HFFc6 (cell line): Measurements from ENCODE around the gene SSBP3. TPM values are rescaled to one million over a fixed set of nuclear protein-coding genes. Genes with fewer than 3 reads are reported as not detected.

Experiments
- DNase-seq: peaks from one replicate; pipeline ENCODE4 v3.0.0-alpha.2; 2018
- H3K27ac Mint-ChIP-seq: 2 replicates; pipeline ENCODE4 v1.8.0; 2020; ENCODE audit warnings: mild to moderate bottlenecking, mixed read lengths
- H3K27me3 Mint-ChIP-seq: 2 replicates; pipeline ENCODE4 v1.8.0; 2021; ENCODE audit warnings: mild to moderate bottlenecking, moderate library complexity, mixed read lengths; ENCODE audit not compliant: insufficient read depth
- H3K36me3 Mint-ChIP-seq: 2 replicates; pipeline ENCODE4 v1.8.0; 2021; ENCODE audit warnings: low read depth, mixed read lengths
- H3K4me1 Mint-ChIP-seq: 2 replicates; pipeline ENCODE4 v1.8.0; 2020; ENCODE audit warnings: low read depth, mixed read lengths
- H3K4me3 Mint-ChIP-seq: 2 replicates; pipeline ENCODE4 v1.8.0; 2020; ENCODE audit warnings: mild to moderate bottlenecking, moderate library complexity, mixed read lengths
- H3K9me3 Mint-ChIP-seq: 2 replicates; pipeline ENCODE4 v1.8.0; 2020; ENCODE audit warnings: mild to moderate bottlenecking, mixed read lengths
- total RNA-seq, 6 experiments: library from RNA; stranded (reverse); fragmentation: NEBNext Ultra II Directional; extraction: Animal tissue kit (Norgen Biotek cat#: 25700); gene quantifications; 2 replicates in 1 of 6; 3 replicates in 5 of 6; pipeline ENCODE4 v1.2.3, GENCODE V29; 2021
- TF ChIP-seq, protein P1 (sequence below): fragments of 200-600 bp; sonication (generic); IDR thresholded peaks from 2 replicates; pipeline ENCODE4 v1.5.0; 2021; ENCODE audit warnings: antibody characterized with exemption, mild to moderate bottlenecking

The SSBP3 gene
- total RNA-seq, 6 experiments from 2014 or later, result 42.3 to 72.2 (median 58.1) TPM

DNA sequence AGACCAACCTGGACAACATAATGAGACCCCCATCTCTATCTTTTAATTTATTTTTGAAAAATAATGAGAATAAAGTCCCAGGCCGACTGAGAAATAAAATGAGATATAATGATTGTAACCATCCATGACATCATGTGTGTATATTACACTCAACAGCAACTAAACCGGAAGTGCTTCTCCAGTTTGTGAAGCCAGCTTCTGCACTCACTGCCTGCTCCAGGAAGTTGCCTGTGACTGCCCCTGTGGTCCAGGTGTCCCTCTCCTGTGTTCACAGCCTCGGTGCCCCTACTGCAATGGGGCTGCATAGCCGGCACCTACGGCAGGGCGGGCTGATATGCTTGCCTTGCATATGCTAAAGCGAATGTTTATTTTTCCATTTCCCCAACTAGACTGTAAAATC lies 68.3 kb downstream of the SSBP3 start:
- Mint-ChIP-seq H3K4me1 (peaks cover 50% of the 10 kb centered on the region), H3K27ac (peak overlapping the region; percentile 66), H3K36me3 (no peaks in the 10 kb centered on the region), H3K4me3 (no peak overlapping the region), H3K9me3 (no peaks in the 10 kb centered on the region), H3K27me3 (peaks cover 1% of the 10 kb centered on the region; the same call in 1 of the 2 replicates)
- no peak for DNase-seq
- TF ChIP-seq, protein P1, sequence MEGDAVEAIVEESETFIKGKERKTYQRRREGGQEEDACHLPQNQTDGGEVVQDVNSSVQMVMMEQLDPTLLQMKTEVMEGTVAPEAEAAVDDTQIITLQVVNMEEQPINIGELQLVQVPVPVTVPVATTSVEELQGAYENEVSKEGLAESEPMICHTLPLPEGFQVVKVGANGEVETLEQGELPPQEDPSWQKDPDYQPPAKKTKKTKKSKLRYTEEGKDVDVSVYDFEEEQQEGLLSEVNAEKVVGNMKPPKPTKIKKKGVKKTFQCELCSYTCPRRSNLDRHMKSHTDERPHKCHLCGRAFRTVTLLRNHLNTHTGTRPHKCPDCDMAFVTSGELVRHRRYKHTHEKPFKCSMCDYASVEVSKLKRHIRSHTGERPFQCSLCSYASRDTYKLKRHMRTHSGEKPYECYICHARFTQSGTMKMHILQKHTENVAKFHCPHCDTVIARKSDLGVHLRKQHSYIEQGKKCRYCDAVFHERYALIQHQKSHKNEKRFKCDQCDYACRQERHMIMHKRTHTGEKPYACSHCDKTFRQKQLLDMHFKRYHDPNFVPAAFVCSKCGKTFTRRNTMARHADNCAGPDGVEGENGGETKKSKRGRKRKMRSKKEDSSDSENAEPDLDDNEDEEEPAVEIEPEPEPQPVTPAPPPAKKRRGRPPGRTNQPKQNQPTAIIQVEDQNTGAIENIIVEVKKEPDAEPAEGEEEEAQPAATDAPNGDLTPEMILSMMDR, result no peak

- peaks cover 52% of the 10 kb centered on the region for H3K4me1 Mint-ChIP-seq
- no peaks in the 10 kb centered on the region for H3K36me3 Mint-ChIP-seq
- no peaks in the 10 kb centered on the region for H3K9me3 Mint-ChIP-seq
- TF ChIP-seq, protein P1, result no peak
- no peak overlapping the region for H3K4me3 Mint-ChIP-seq
- DNase-seq, result no peak
- H3K27ac Mint-ChIP-seq, result peak overlapping the region; percentile 99
- peaks cover 1% of the 10 kb centered on the region; the same call in 1 of the 2 replicates for H3K27me3 Mint-ChIP-seq
These were observed 69.2 kb downstream of the SSBP3 start for GRCh38 chr1:54337034-54337433.

DNA sequence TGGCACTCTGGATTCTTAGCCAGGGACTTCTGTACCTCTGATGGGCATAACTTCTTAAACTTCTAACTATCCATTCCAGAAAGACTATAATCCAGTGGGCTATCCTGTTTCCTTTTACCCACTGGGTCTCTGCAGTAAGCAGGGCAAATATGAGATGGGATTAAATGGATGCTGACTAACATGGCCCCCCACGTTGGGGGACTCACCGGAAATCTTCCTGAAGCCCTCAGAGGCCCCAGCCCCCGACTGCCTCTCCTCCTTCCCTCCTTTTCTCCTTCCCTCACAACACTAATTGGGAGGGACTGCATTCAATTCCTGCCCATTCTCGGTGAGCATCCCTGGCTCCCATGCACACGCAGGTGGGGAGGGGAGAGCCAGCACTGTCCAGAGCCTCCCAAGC lies 70.1 kb downstream of the SSBP3 start:
- TF ChIP-seq, protein P1, result no peak
- H3K4me3 Mint-ChIP-seq, result peak overlapping the region; percentile 87
- H3K9me3 Mint-ChIP-seq, result no peaks in the 10 kb centered on the region
- H3K4me1 Mint-ChIP-seq, result peaks cover 61% of the 10 kb centered on the region
- peaks cover 1% of the 10 kb centered on the region; the same call in 1 of the 2 replicates for H3K27me3 Mint-ChIP-seq
- no peaks in the 10 kb centered on the region for H3K36me3 Mint-ChIP-seq
- peak overlapping the region; percentile 99 for H3K27ac Mint-ChIP-seq
- no peak for DNase-seq

DNA sequence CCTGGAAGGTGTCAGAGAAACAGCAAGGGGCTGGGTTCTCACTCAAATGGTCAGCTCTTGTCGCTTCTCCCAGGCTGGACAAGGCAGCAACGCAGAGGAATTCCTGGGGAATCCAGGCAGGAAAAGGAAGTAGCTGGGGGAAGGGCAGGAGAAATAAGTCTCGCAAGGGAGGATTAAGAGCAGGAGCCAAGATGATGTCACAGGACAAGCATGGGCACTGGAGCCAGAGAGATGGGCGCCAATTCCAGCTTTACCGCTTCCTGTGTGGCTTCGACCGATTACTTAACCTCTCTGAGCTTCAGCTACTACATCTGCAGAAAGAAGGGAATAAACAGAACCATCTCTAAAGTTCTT lies 70.5 kb downstream of the SSBP3 start:
- peaks cover 65% of the 10 kb centered on the region for H3K4me1 Mint-ChIP-seq
- H3K27ac Mint-ChIP-seq, result peak overlapping the region; percentile 99
- DNase-seq, result peak; percentile 90
- TF ChIP-seq, protein P1, result no peak
- H3K4me3 Mint-ChIP-seq, result peak overlapping the region; percentile 87
- peaks cover 1% of the 10 kb centered on the region; the same call in 1 of the 2 replicates for H3K27me3 Mint-ChIP-seq
- no peaks in the 10 kb centered on the region for H3K9me3 Mint-ChIP-seq
- H3K36me3 Mint-ChIP-seq, result no peaks in the 10 kb centered on the region

GRCh38 chr1:54335011-54335754 lies 71.0 kb downstream of the SSBP3 start:
- Mint-ChIP-seq H3K4me3 (peak overlapping the region; percentile 87), H3K9me3 (no peaks in the 10 kb centered on the region), H3K27ac (peak overlapping the region; percentile 99), H3K36me3 (no peaks in the 10 kb centered on the region), H3K27me3 (no peaks in the 10 kb centered on the region; the same call in 1 of the 2 replicates), H3K4me1 (peaks cover 70% of the 10 kb centered on the region)
- TF ChIP-seq, protein P1, result no peak
- peak; percentile 59 for DNase-seq
